GM12878 (cell line): ENCODE data around the gene MAP3K10. TPM values are rescaled to one million over a fixed set of nuclear protein-coding genes. Genes with fewer than 3 reads are reported as not detected.

Experiments
- ATAC-seq: fragments of 200-7000 bp; cut with Tn5 transposase; 3 replicates; pipeline ENCODE4 v1.9.1; 2020; ENCODE audit warnings: mild to moderate bottlenecking, moderate library complexity
- BruUV-seq: library from RNA; stranded (reverse); fragments of 400-500 nt; replicated peaks from 2 replicates; lab custom pipeline; 2021; lab: Mats Ljungman, UMichigan
- CTCF ChIA-PET: fragments of 300-600 bp; sonication (Branson Sonifier 250); formaldehyde crosslinking; extraction: SDS; loops from one replicate; lab custom pipeline; 2021; ENCODE audit warnings: inconsistent platforms; lab: Yijun Ruan, JAX
- POLR2A ChIA-PET: fragments of 350-600 bp; formaldehyde crosslinking; extraction: SDS; loops from one replicate; lab custom pipeline; 2021; ENCODE audit warnings: inconsistent platforms; lab: Charles Lee
- RAD21 ChIA-PET: fragments of 300-600 bp; sonication (Branson Sonifier 250); formaldehyde crosslinking; loops from one replicate; lab custom pipeline; 2023; ENCODE audit warnings: antibody characterized with exemption; ENCODE audit not compliant: unreplicated experiment; lab: Charles Lee
- SMC1A ChIA-PET: fragments of 300-600 bp; sonication (Branson Sonifier 250); formaldehyde crosslinking; loops from one replicate; lab custom pipeline; 2023; ENCODE audit not compliant: unreplicated experiment, uncharacterized antibody; lab: Charles Lee
- DNase-seq: peaks from one replicate; pipeline ENCODE4 v3.0.0-alpha.2; 2011; ENCODE audit warnings: low read depth, low spot score
- FAIRE-seq: peaks from 3 replicates; lab custom pipeline; 2011; peaks lifted over from hg19 to GRCh38; lab: Jason Lieb, UNC
- H2AFZ ChIP-seq: 2 replicates; pipeline ENCODE4 v1.6.0; 2011; ENCODE audit warnings: low read depth, low read length, control low read depth; ENCODE audit not compliant: control insufficient read depth
- H3K27ac ChIP-seq: 2 replicates; pipeline ENCODE4 v1.5.1; 2011; ENCODE audit warnings: control low read depth; ENCODE audit not compliant: control insufficient read depth, insufficient read depth
- H3K27me3 ChIP-seq, 2 experiments: replicated peaks in 1 of 2; 2 replicates each; pipeline versions ENCODE4 v1.6.0 to v1.6.1; 2011; ENCODE audit warnings: low read length in 1 of 2; ENCODE audit not compliant: control insufficient read depth in 2 of 2, insufficient read depth in 2 of 2
- H3K36me3 ChIP-seq, 2 experiments: 2 replicates each; pipeline ENCODE4 v1.5.1; 2011; ENCODE audit warnings: low read length in 1 of 2; ENCODE audit not compliant: control insufficient read depth in 2 of 2, insufficient read depth in 2 of 2
- H3K4me1 ChIP-seq: 2 replicates; pipeline ENCODE4 v1.6.1; 2011; ENCODE audit warnings: mild to moderate bottlenecking, low read length, moderate library complexity, mixed read lengths; ENCODE audit not compliant: control insufficient read depth, insufficient read depth
- H3K4me2 ChIP-seq: 2 replicates; pipeline ENCODE4 v1.6.0; 2011; ENCODE audit warnings: control low read depth; ENCODE audit not compliant: control insufficient read depth, insufficient read depth
- H3K4me3 ChIP-seq: fragments of 200-600 bp; sonication (generic); 2 replicates; pipeline ENCODE4 v1.5.1; 2016
- H3K79me2 ChIP-seq: 2 replicates; pipeline ENCODE4 v1.6.0; 2011; ENCODE audit warnings: low read length; ENCODE audit not compliant: control insufficient read depth, insufficient read depth
- H3K9ac ChIP-seq: 2 replicates; pipeline ENCODE4 v1.8.0; 2011; ENCODE audit warnings: low read length, control low read depth, mixed read lengths; ENCODE audit not compliant: control insufficient read depth, insufficient read depth
- H3K9me3 ChIP-seq: replicated peaks from 3 replicates; pipeline ENCODE4 v1.5.1; 2011; ENCODE audit warnings: mild to moderate bottlenecking, low read length; ENCODE audit not compliant: control insufficient read depth, insufficient read depth
- H4K20me1 ChIP-seq: 2 replicates; pipeline ENCODE4 v1.6.0; 2011; ENCODE audit not compliant: control insufficient read depth, insufficient read depth
- ASH2L ChIP-seq: fragments of 300-600, 200-600 bp; sonication (generic); IDR thresholded peaks from 2 replicates; pipeline ENCODE4 v1.6.1; 2017; ENCODE audit warnings: low read depth, mild to moderate bottlenecking, borderline replicate concordance
- BRCA1 ChIP-seq: IDR thresholded peaks from 2 replicates; pipeline ENCODE4 v1.6.1; 2011; ENCODE audit warnings: low read depth, low read length, improper control_type of control experiment
- CBX3 ChIP-seq: fragments of 200-600 bp; sonication (generic); IDR thresholded peaks from 2 replicates; pipeline ENCODE4 v1.6.1; 2016; ENCODE audit warnings: low read depth, borderline replicate concordance
- EGR1 ChIP-seq, 2 experiments: IDR thresholded peaks; 1 replicate in 1 of 2; 2 replicates in 1 of 2; pipeline ENCODE4 v1.6.1; 2011 to 2012; ENCODE audit warnings: low read depth in 2 of 2, low read length in 2 of 2, borderline replicate concordance in 1 of 2, mild to moderate bottlenecking in 1 of 2, moderate library complexity in 1 of 2
- EP300 ChIP-seq, 2 experiments: fragments of 150-350 bp in 1 of 2; IDR thresholded peaks; 2 replicates each; pipeline ENCODE4 v1.6.1; 2011 to 2012; ENCODE audit warnings: low read depth in 2 of 2, low read length in 2 of 2, borderline replicate concordance in 1 of 2, improper control_type of control experiment in 1 of 2, inconsistent platforms in 1 of 2; ENCODE audit not compliant: control insufficient read depth in 1 of 2
- ETV6 ChIP-seq, 2 experiments: fragments of 450-650 bp in 1 of 2; IDR thresholded peaks in 1 of 2; conservative IDR thresholded peaks in 1 of 2; 2 replicates each; pipeline ENCODE4 v1.6.1; 2014; ENCODE audit warnings: antibody characterized with exemption in 1 of 2, borderline replicate concordance in 1 of 2, low read depth in 1 of 2, mild to moderate bottlenecking in 1 of 2, moderate library complexity in 1 of 2
- KDM1A ChIP-seq: fragments of 200-600 bp; sonication (generic); IDR thresholded peaks from 2 replicates; pipeline ENCODE4 v1.6.1; 2016; ENCODE audit warnings: borderline replicate concordance
- NFYB ChIP-seq: IDR thresholded peaks from 2 replicates; pipeline ENCODE4 v1.6.1; 2011; ENCODE audit warnings: low read depth, mild to moderate bottlenecking, low read length, improper control_type of control experiment, moderate library complexity; ENCODE audit not compliant: insufficient read depth
- RAD51 ChIP-seq: fragments of 450-650 bp; IDR thresholded peaks from 2 replicates; pipeline ENCODE4 v1.6.1; 2016; ENCODE audit warnings: moderate library complexity, mild to moderate bottlenecking, inconsistent platforms
- SMC3 ChIP-seq: IDR thresholded peaks from 2 replicates; pipeline ENCODE4 v1.6.1; 2011; ENCODE audit warnings: low read length, improper control_type of control experiment, borderline replicate concordance
- TCF12 ChIP-seq: IDR thresholded peaks from 2 replicates; pipeline ENCODE4 v1.6.1; 2011; ENCODE audit warnings: low read depth, mild to moderate bottlenecking, low read length
- ZBED1 ChIP-seq: IDR thresholded peaks from 2 replicates; pipeline ENCODE4 v1.6.1; 2016; ENCODE audit warnings: borderline replicate concordance
- WGBS: methylation state at CpG from one replicate; pipeline ENCODE4 v1.1.6; 2016; ENCODE audit warnings: low lambda C conversion rate; ENCODE audit not compliant: insufficient replicate concordance, insufficient coverage; ENCODE audit errors: missing lambda C conversion rate; 5-methylcytosine and 5-hydroxymethylcytosine counted together
- in situ Hi-C: fragments of 300-500 bp; cut with MboI; formaldehyde crosslinking; loops from 9 replicates; pipeline ENCODE4 v1.14.3; 2018; ENCODE audit warnings: mixed read lengths
- intact Hi-C: fragments of 100-400 bp; cut with micrococcal nuclease; formaldehyde crosslinking; loops from one replicate; pipeline ENCODE4 v1.14.2; 2022; ENCODE audit not compliant: unreplicated experiment
- polyA plus RNA-seq, 11 experiments: library from polyadenylated mRNA; depleted of rRNA in 4 of 11; unstranded in 6 of 11; stranded (reverse) in 5 of 11; fragments of >200 nt; fragmentation: Nextera tagmentation in 4 of 11; fragmentation: Illumina TruSeq in 1 of 11; extraction: Ambion mirVana in 4 of 11; extraction: Trizol in 1 of 11; gene quantifications; 1 replicate in 1 of 11; 2 replicates in 10 of 11; pipeline versions ENCODE4 v1.2.1 to v1.2.3, GENCODE V29; 2011 to 2016; ENCODE audit warnings: inconsistent platforms in 2 of 11, missing spikeins in 2 of 11, low read depth in 1 of 11
- total RNA-seq, 4 experiments: library from RNA; depleted of rRNA in 3 of 4; stranded (reverse); fragments of >200 nt in 3 of 4; fragmentation: Illumina TruSeq in 1 of 4; extraction: Trizol in 1 of 4; gene quantifications; 2 replicates each; pipeline versions ENCODE4 v1.2.1 to v1.2.3, GENCODE V29; 2013 to 2021
- TF ChIP-seq, protein P1 (sequence below): fragments of 450-650 bp; IDR thresholded peaks from 2 replicates; pipeline ENCODE4 v1.6.1; 2017; ENCODE audit warnings: mild to moderate bottlenecking, moderate library complexity
- TF ChIP-seq, protein P2 (sequence below): IDR thresholded peaks from 2 replicates; pipeline ENCODE4 v1.6.1; 2012; ENCODE audit warnings: low read depth, low read length, improper control_type of control experiment

The MAP3K10 gene
- total and polyA plus RNA-seq, 10 of the 15 experiments (the other 5 are each of a cell fraction or from before 2014, with no cell fraction given): 0.11 to 16.6 (median 2.6) TPM

- H3K79me2 ChIP-seq: peaks cover 5% of the 10 kb centered on the region
- no TSS peak for BruUV-seq
Observed at GRCh38 chr19:40256512-40256911, 65.3 kb downstream of the MAP3K10 start.

More at GRCh38 chr19:40256512-40256911, 65.3 kb downstream of the MAP3K10 start:
- H3K4me3 ChIP-seq: no peak overlapping the region
- ChIA-PET CTCF (no interaction called here), POLR2A (no interaction called here)
- WGBS: 90% methylated on average over 6 of the region's 8 CpGs
- ATAC-seq (no peak), DNase-seq (no peak), FAIRE-seq (no peak)
- in situ Hi-C loops: no loop called here
- no peaks in the 10 kb centered on the region for H4K20me1 ChIP-seq
- H3K27me3 ChIP-seq: no peaks in the 10 kb centered on the region
- no peak overlapping the region for H3K9ac ChIP-seq
- H3K36me3 ChIP-seq: peaks cover 23 to 25% of the 10 kb centered on the region in 2 experiments; a peak in 3 of 4 replicates
- TF ChIP-seq BRCA1 (no peak), NFYB (no peak), TCF12 (no peak), RAD51 (no peak), ETV6 (conservative IDR thresholded peaks at IDR 0.05 in 1 of 2, IDR thresholded peaks at IDR 0.05 in 1 of 2; ENCODE audit: borderline replicate concordance in 1 of 2, low read depth in 1 of 2) (no peak), KDM1A (no peak), ASH2L (no peak), EP300 (IDR thresholded peaks at IDR 0.05; ENCODE audit: borderline replicate concordance in 1 of 2, control insufficient read depth in 1 of 2, low read depth in 2 of 2, low read length in 2 of 2) (no peak), EGR1 (IDR thresholded peaks at IDR 0.05; ENCODE audit: borderline replicate concordance in 1 of 2, low read depth in 2 of 2, low read length in 2 of 2) (no peak), SMC3 (no peak), ZBED1 (no peak), CBX3 (no peak)
- TF ChIP-seq, protein P1, sequence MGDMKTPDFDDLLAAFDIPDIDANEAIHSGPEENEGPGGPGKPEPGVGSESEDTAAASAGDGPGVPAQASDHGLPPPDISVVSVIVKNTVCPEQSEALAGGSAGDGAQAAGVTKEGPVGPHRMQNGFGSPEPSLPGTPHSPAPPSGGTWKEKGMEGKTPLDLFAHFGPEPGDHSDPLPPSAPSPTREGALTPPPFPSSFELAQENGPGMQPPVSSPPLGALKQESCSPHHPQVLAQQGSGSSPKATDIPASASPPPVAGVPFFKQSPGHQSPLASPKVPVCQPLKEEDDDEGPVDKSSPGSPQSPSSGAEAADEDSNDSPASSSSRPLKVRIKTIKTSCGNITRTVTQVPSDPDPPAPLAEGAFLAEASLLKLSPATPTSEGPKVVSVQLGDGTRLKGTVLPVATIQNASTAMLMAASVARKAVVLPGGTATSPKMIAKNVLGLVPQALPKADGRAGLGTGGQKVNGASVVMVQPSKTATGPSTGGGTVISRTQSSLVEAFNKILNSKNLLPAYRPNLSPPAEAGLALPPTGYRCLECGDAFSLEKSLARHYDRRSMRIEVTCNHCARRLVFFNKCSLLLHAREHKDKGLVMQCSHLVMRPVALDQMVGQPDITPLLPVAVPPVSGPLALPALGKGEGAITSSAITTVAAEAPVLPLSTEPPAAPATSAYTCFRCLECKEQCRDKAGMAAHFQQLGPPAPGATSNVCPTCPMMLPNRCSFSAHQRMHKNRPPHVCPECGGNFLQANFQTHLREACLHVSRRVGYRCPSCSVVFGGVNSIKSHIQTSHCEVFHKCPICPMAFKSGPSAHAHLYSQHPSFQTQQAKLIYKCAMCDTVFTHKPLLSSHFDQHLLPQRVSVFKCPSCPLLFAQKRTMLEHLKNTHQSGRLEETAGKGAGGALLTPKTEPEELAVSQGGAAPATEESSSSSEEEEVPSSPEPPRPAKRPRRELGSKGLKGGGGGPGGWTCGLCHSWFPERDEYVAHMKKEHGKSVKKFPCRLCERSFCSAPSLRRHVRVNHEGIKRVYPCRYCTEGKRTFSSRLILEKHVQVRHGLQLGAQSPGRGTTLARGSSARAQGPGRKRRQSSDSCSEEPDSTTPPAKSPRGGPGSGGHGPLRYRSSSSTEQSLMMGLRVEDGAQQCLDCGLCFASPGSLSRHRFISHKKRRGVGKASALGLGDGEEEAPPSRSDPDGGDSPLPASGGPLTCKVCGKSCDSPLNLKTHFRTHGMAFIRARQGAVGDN: no peak
- TF ChIP-seq, protein P2, sequence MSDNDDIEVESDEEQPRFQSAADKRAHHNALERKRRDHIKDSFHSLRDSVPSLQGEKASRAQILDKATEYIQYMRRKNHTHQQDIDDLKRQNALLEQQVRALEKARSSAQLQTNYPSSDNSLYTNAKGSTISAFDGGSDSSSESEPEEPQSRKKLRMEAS: no peak
- TF ChIP-seq, all 136 proteins: peak for 0
- no peaks in the 10 kb centered on the region for H3K9me3 ChIP-seq
- no peak overlapping the region for H3K4me2 ChIP-seq
- no peak overlapping the region for H3K27ac ChIP-seq
- H3K4me1 ChIP-seq: no peaks in the 10 kb centered on the region
- RAD21 ChIA-PET: no interaction called here
- intact Hi-C loops: no loop called here
- H2AFZ ChIP-seq: no peak overlapping the region
- SMC1A ChIA-PET: no interaction called here
